Measurements from ENCODE around the gene ELN. TPM values are rescaled to one million over a fixed set of nuclear protein-coding genes. Genes with fewer than 3 reads are reported as not detected.

The ELN gene
- total and polyA plus RNA-seq, 2 of the 4 experiments (the other 2 are of a cell fraction): 2.2 to 14.3 TPM

- peak overlapping the region; percentile 45 for H4K91ac ChIP-seq (ENCODE audit: insufficient read depth, low read depth, low read length)
- H2BK120ac ChIP-seq (ENCODE audit: low read depth, low read length): peak overlapping the region; percentile 56
- H3K4ac ChIP-seq (ENCODE audit: low read depth, low read length): peak overlapping the region; percentile 57
- H2AK5ac ChIP-seq (ENCODE audit: low read depth, low read length): peak overlapping the region; percentile 41; the same call in 1 of the 2 replicates
- H4K5ac ChIP-seq (ENCODE audit: low read depth, low read length): no peak overlapping the region
- H4K8ac ChIP-seq (ENCODE audit: low read depth in 2 of 2, low read length in 2 of 2): peak overlapping the region; percentile 37 to 40; a peak in 2 of 4 replicates
- H2AFZ ChIP-seq (replicated peaks; ENCODE audit: low read length, poor library complexity): no peak overlapping the region
- H3K23ac ChIP-seq (ENCODE audit: low read depth, low read length): no peak overlapping the region
- H3K36me3 ChIP-seq (ENCODE audit: control insufficient read depth, insufficient read depth, low read length): no peaks in the 10 kb centered on the region
- H4K20me1 ChIP-seq (ENCODE audit: insufficient read depth, low read length): 0 out of 2 replicates have a peak, but pooled peaks cover 3% of the 10 kb centered on the region
- peaks cover 3% of the 10 kb centered on the region for H3K9me3 ChIP-seq (ENCODE audit: control insufficient read depth, insufficient read depth, low read length)
- ChIA-PET CTCF (interaction anchor here (0.7 kb wide), 2 partner anchors 32 to 215 kb away, joined by 3 to 5 read pairs; no protein-coding TSS in a partner anchor), POLR2A (ENCODE audit: unreplicated experiment) (no interaction called here)
- H3K79me1 ChIP-seq (ENCODE audit: low read depth in 1 of 2, low read length in 2 of 2): no peaks in the 10 kb centered on the region; a peak in 1 of 4 replicates
- H3K18ac ChIP-seq (ENCODE audit: low read depth, low read length): peak overlapping the region; percentile 43
- in situ Hi-C loops (cut with MboI; ENCODE audit: low sequenced_read_pairs): no loop called here
- H2BK20ac ChIP-seq (ENCODE audit: low read depth, low read length): peak overlapping the region; percentile 72; the same call in 1 of the 2 replicates
- H3K14ac ChIP-seq (replicated peaks; ENCODE audit: low read depth, low read length): 0 out of 2 replicates have a peak overlapping the region, but pooled peaks have one; percentile 8
- H3K27ac ChIP-seq (ENCODE audit: insufficient read depth, low read length): peak overlapping the region; percentile 84; the same call in 1 of the 2 replicates
- dilution Hi-C loops (cut with HindIII; ENCODE audit: low sequenced_read_pairs, unreplicated experiment): no loop called here
- H2BK15ac ChIP-seq (ENCODE audit: low read depth, low read length): peak overlapping the region; percentile 76; the same call in 2 of the 3 replicates
- peak; percentile 86 for DNase-seq
- intact Hi-C loops (cut with micrococcal nuclease): no loop called here
- H3K9ac ChIP-seq (ENCODE audit: low read depth, low read length): no peak overlapping the region
- no CpG with 5 or more reads among the region's 4 CpGs for WGBS, 2 experiments (ENCODE audit: extremely low coverage in 2 of 2, insufficient read length in 1 of 2)
- no peak overlapping the region for H3K4me3 ChIP-seq (ENCODE audit: insufficient read depth, low read depth, low read length)
- no peak for TF ChIP-seq CHD1 (IDR thresholded peaks at IDR 0.05; ENCODE audit: low read depth, low read length)
- no peak for TF ChIP-seq MXI1 (IDR thresholded peaks at IDR 0.05; ENCODE audit: borderline replicate concordance, low read depth, low read length)
- no peak for TF ChIP-seq RAD21 (IDR thresholded peaks at IDR 0.05; ENCODE audit: low read length)
- peak; percentile 55; the same call in 1 of the 2 replicates for TF ChIP-seq FOS (IDR thresholded peaks at IDR 0.05; ENCODE audit: low read depth, low read length)
- TF ChIP-seq POLR2A (IDR thresholded peaks at IDR 0.05; ENCODE audit: low read depth, low read length): no peak
- no peak for TF ChIP-seq MAFK (IDR thresholded peaks at IDR 0.05; ENCODE audit: low read depth, low read length)
- no peak for TF ChIP-seq CEBPB (IDR thresholded peaks at IDR 0.05; ENCODE audit: low read depth, low read length)
- no TSS peak for BruUV-seq (replicated peaks)
- H3K56ac ChIP-seq (ENCODE audit: extremely low read depth, insufficient read depth, low read length): no peak overlapping the region
- peaks cover 23% of the 10 kb centered on the region for H3K4me1 ChIP-seq (ENCODE audit: control insufficient read depth, insufficient read depth, low read length)
- peak overlapping the region; percentile 27; the same call in 1 of the 2 replicates for H3K4me2 ChIP-seq (ENCODE audit: low read depth, low read length)
- H2AK9ac ChIP-seq (replicated peaks; ENCODE audit: low read depth, low read length, poor library complexity): no peak overlapping the region
- H3K9me1 ChIP-seq (ENCODE audit: insufficient read depth, low read length): peaks cover 10% of the 10 kb centered on the region
- ATAC-seq (ENCODE audit: low read depth): peak; percentile 64
- no peaks in the 10 kb centered on the region for H3K27me3 ChIP-seq (ENCODE audit: control insufficient read depth, insufficient read depth, low read length)
- peak overlapping the region; percentile 30 for H2BK5ac ChIP-seq (ENCODE audit: low read depth, low read length, poor library complexity, severe bottlenecking)
Observed at GRCh38 chr7:73995330-73995729, 32.6 kb upstream of the ELN start.

All from IMR-90 (cell line).